Liver (tissue), 9 donors: ENCODE results near the gene RPTOR. TPM values are rescaled to one million over a fixed set of nuclear protein-coding genes. Genes with fewer than 3 reads are reported as not detected.

Source experiments
- DNase-seq: peaks from one replicate; pipeline ENCODE4 v3.0.0-alpha.2; 2017; ENCODE audit warnings: low spot score
- H3K27ac ChIP-seq, 2 donors: one replicate each; pipeline ENCODE4 v1.7.0; 2013; ENCODE audit warnings: inconsistent platforms in 2 of 2, low read length in 2 of 2, control low read depth in 1 of 2, low read depth in 1 of 2, mild to moderate bottlenecking in 1 of 2
- H3K27me3 ChIP-seq, 4 donors: one replicate each; pipeline versions ENCODE4 v1.6.1 to v1.7.0; 2013; ENCODE audit warnings: low read length in 3 of 4, inconsistent platforms in 1 of 4, mild to moderate bottlenecking in 1 of 4, moderate library complexity in 1 of 4; ENCODE audit not compliant: control insufficient read depth in 4 of 4, insufficient read depth in 4 of 4
- H3K36me3 ChIP-seq, 4 donors: one replicate each; pipeline versions ENCODE4 v1.6.1 to v1.7.0; 2013; ENCODE audit warnings: low read length in 3 of 4, mild to moderate bottlenecking in 3 of 4, low read depth in 1 of 4, moderate library complexity in 1 of 4; ENCODE audit not compliant: control insufficient read depth in 4 of 4, insufficient read depth in 3 of 4
- H3K4me1 ChIP-seq, 4 donors: one replicate each; pipeline versions ENCODE4 v1.6.1 to v1.7.0; 2013; ENCODE audit warnings: low read length in 3 of 4, mild to moderate bottlenecking in 3 of 4, moderate library complexity in 1 of 4; ENCODE audit not compliant: control insufficient read depth in 4 of 4, insufficient read depth in 4 of 4
- H3K4me3 ChIP-seq, 3 donors: one replicate each; pipeline versions ENCODE4 v1.6.1 to v1.7.0; 2013; ENCODE audit warnings: low read length in 3 of 3, control low read depth in 1 of 3, low read depth in 1 of 3, mild to moderate bottlenecking in 1 of 3
- H3K9ac ChIP-seq, 2 donors: one replicate each; pipeline ENCODE4 v1.7.0; 2013; ENCODE audit warnings: low read length in 2 of 2, mild to moderate bottlenecking in 2 of 2, moderate library complexity in 2 of 2, control low read depth in 1 of 2, low read depth in 1 of 2
- H3K9me3 ChIP-seq, 4 donors: one replicate each; pipeline versions ENCODE4 v1.6.1 to v1.7.0; 2013; ENCODE audit warnings: low read length in 3 of 4; ENCODE audit not compliant: control insufficient read depth in 4 of 4
- CTCF ChIP-seq: fragments of 150-350 bp; IDR thresholded peaks from 2 replicates; pipeline ENCODE4 v1.5.1; 2017; ENCODE audit warnings: improper control_type of control experiment, low read depth, low read length; ENCODE audit not compliant: missing input control
- EGR1 ChIP-seq, 2 donors: IDR thresholded peaks; 2 replicates each; pipeline ENCODE4 v1.6.1; 2016 to 2018; ENCODE audit warnings: antibody characterized with exemption in 2 of 2, low read depth in 2 of 2
- FOXA2 ChIP-seq: IDR thresholded peaks from 2 replicates; pipeline ENCODE4 v1.6.1; 2016; ENCODE audit warnings: antibody characterized with exemption
- GABPA ChIP-seq, 2 donors: IDR thresholded peaks in 1 of 2; conservative IDR thresholded peaks in 1 of 2; 2 replicates each; pipeline ENCODE4 v1.6.1; 2016; ENCODE audit warnings: antibody characterized with exemption in 2 of 2, mild to moderate bottlenecking in 1 of 2, moderate library complexity in 1 of 2
- HNF4A ChIP-seq, 2 donors: conservative IDR thresholded peaks; 2 replicates each; pipeline ENCODE4 v1.6.1; 2016; ENCODE audit warnings: antibody characterized with exemption in 2 of 2, mild to moderate bottlenecking in 2 of 2
- HNF4G ChIP-seq: IDR thresholded peaks from 2 replicates; pipeline ENCODE4 v1.6.1; 2016; ENCODE audit warnings: antibody characterized with exemption
- JUND ChIP-seq, 2 donors: IDR thresholded peaks; 2 replicates each; pipeline ENCODE4 v1.6.1; 2016; ENCODE audit warnings: antibody characterized with exemption in 2 of 2
- MAX ChIP-seq: IDR thresholded peaks from 2 replicates; pipeline ENCODE4 v1.6.1; 2016; ENCODE audit warnings: antibody characterized with exemption
- NR2F2 ChIP-seq: IDR thresholded peaks from 2 replicates; pipeline ENCODE4 v1.6.1; 2016; ENCODE audit warnings: antibody characterized with exemption
- RAD21 ChIP-seq, 2 donors: IDR thresholded peaks; 2 replicates each; pipeline ENCODE4 v1.6.1; 2016; ENCODE audit warnings: antibody characterized with exemption in 2 of 2, mild to moderate bottlenecking in 2 of 2
- REST ChIP-seq: IDR thresholded peaks from 2 replicates; pipeline ENCODE4 v1.6.1; 2016; ENCODE audit warnings: antibody characterized with exemption, mild to moderate bottlenecking
- RXRA ChIP-seq, 2 donors: IDR thresholded peaks; 2 replicates each; pipeline ENCODE4 v1.6.1; 2017 to 2018; ENCODE audit warnings: antibody characterized with exemption in 2 of 2, mild to moderate bottlenecking in 1 of 2
- SP1 ChIP-seq: IDR thresholded peaks from 2 replicates; pipeline ENCODE4 v1.6.1; 2018; ENCODE audit warnings: antibody characterized with exemption, mild to moderate bottlenecking
- TAF1 ChIP-seq: conservative IDR thresholded peaks from 2 replicates; pipeline ENCODE4 v1.6.1; 2016; ENCODE audit warnings: antibody characterized with exemption, mild to moderate bottlenecking
- YY1 ChIP-seq: IDR thresholded peaks from 2 replicates; pipeline ENCODE4 v1.6.1; 2016; ENCODE audit warnings: antibody characterized with exemption, mild to moderate bottlenecking
- ZBTB33 ChIP-seq: IDR thresholded peaks from 2 replicates; pipeline ENCODE4 v1.6.1; 2016; ENCODE audit warnings: antibody characterized with exemption
- WGBS: extraction: QIAGEN DNeasy Blood & Tissue Kit; methylation state at CpG from one replicate; pipeline ENCODE4 v1.1.7; 2013; 5-methylcytosine and 5-hydroxymethylcytosine counted together
- polyA plus RNA-seq, 2 donors: library from polyadenylated mRNA; stranded (reverse) in 1 of 2; unstranded in 1 of 2; fragments of 200-250 nt in 1 of 2; fragments of >200 nt in 1 of 2; fragmentation: Nextera tagmentation in 1 of 2; extraction: Ambion mirVana in 1 of 2; gene quantifications; one replicate each; pipeline versions ENCODE4 v1.2.1 to v1.2.3, GENCODE V29; 2013 to 2015
- total RNA-seq, 2 donors: library from RNA; depleted of rRNA; stranded (reverse); fragments of >200 nt; gene quantifications; one replicate each; pipeline ENCODE4 v1.2.3, GENCODE V29; 2014
- TF ChIP-seq, protein P1 (sequence below): IDR thresholded peaks from 2 replicates; pipeline ENCODE4 v1.6.1; 2016; ENCODE audit warnings: antibody characterized with exemption
- donor health status: healthy.
- donor health status: healthy.
- donor health status: healthy.
- donor health status: healthy.
- donor health status: healthy.

Gene RPTOR
- total and polyA plus RNA-seq, 4 donors = 4.8 to 25.4 (median 11.6) TPM

- 93% methylated on average over 16 of the region's 16 CpGs for WGBS
- H3K4me3 ChIP-seq = no peak overlapping the region
- peaks cover 0 to 36% (median 5%) of the 10 kb centered on the region in 4 donors for H3K36me3 ChIP-seq
- H3K4me1 ChIP-seq = no peaks in the 10 kb centered on the region
- H3K27me3 ChIP-seq = no peaks in the 10 kb centered on the region
- no peak for TF ChIP-seq JUND (IDR thresholded peaks at IDR 0.05)
- no peak for TF ChIP-seq REST
- TF ChIP-seq FOXA2 = no peak
- no peak for TF ChIP-seq CTCF
- no peak for TF ChIP-seq GABPA (IDR thresholded peaks at IDR 0.05 in 1 of 2, conservative IDR thresholded peaks at IDR 0.05 in 1 of 2)
- TF ChIP-seq SP1 = no peak
- no peak for TF ChIP-seq ZBTB33
- TF ChIP-seq TAF1 = no peak
- no peak for TF ChIP-seq RXRA (IDR thresholded peaks at IDR 0.05)
- TF ChIP-seq RAD21 (IDR thresholded peaks at IDR 0.05) = no peak
- no peak for TF ChIP-seq NR2F2
- TF ChIP-seq MAX = no peak
- TF ChIP-seq HNF4G = no peak
- TF ChIP-seq YY1 = no peak
- no peak for TF ChIP-seq EGR1 (IDR thresholded peaks at IDR 0.05; ENCODE audit: low read depth in 2 of 2)
- no peak for TF ChIP-seq HNF4A (conservative IDR thresholded peaks at IDR 0.05)
- TF ChIP-seq, protein P1, sequence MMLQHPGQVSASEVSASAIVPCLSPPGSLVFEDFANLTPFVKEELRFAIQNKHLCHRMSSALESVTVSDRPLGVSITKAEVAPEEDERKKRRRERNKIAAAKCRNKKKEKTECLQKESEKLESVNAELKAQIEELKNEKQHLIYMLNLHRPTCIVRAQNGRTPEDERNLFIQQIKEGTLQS = no peak
- no peak overlapping the region for H3K27ac ChIP-seq
- no peak overlapping the region for H3K9ac ChIP-seq
- H3K9me3 ChIP-seq = no peaks in the 10 kb centered on the region
- no peak for DNase-seq
These were observed 404.4 kb downstream of the RPTOR start for GRCh38 chr17:80948976-80949450.
